OCI-M1 (cell line): ENCODE results near the gene PPAT.
"Not testable (repeated sequence)": the region's sequence is repeated elsewhere in the genome, so short reads cannot be mapped to it uniquely, and the experiment has no call there.

ENCODE experiments used
- DNase-seq: peaks from one replicate; lab custom pipeline; 2025; lab: John Stamatoyannopoulos, UW

The PPAT gene

GRCh38 chr4:56375458-56375857, 60.0 kb downstream of the PPAT start:
- DNase-seq, result no peak

- no peak for DNase-seq
Observed at GRCh38 chr4:56374956-56375355, 60.5 kb downstream of the PPAT start.

- DNase-seq, result no peak
Observed at GRCh38 chr4:56372774-56373173, 62.6 kb downstream of the PPAT start.

- DNase-seq, result no peak
Observed at GRCh38 chr4:56371426-56372220, 63.8 kb downstream of the PPAT start.

- DNase-seq, result no peak
Observed at GRCh38 chr4:56370377-56370776, 65.0 kb downstream of the PPAT start.

GRCh38 chr4:56362981-56363380, 72.4 kb downstream of the PPAT start:
- DNase-seq, result not testable (repeated sequence)

GRCh38 chr4:56360071-56360470, 75.3 kb downstream of the PPAT start:
- no peak for DNase-seq

GRCh38 chr4:56356650-56357049, 78.8 kb downstream of the PPAT start:
- DNase-seq, result no peak

GRCh38 chr4:56348576-56348975, 86.8 kb downstream of the PPAT start:
- DNase-seq, result no peak

GRCh38 chr4:56345458-56345857, 90.0 kb downstream of the PPAT start:
- DNase-seq, result no peak
